ENCODE data around the gene PDPR.
"Not testable (repeated sequence)": the region's sequence is repeated elsewhere in the genome, so short reads cannot be mapped to it uniquely, and the experiment has no call there.

Gene PDPR

DNA sequence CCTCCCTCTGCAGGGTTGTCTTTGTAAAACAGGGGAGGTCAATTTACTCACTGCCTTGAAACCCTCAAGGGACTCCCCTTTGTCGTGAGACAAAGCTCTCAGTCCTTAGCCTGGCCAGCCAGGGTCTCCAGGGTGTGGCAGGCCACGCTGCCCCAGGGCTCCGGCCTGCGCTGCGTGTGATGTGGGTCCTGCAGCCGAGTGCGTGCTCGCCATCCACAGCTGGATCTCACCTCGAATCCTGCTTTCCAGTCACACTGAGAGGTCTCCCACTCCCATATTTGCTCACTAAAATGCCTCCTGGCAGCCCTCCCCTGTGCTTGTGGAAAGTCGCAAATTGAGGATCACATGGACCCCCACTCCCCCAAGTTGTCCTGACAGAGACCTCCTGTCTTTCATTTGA, 49.5 kb downstream of the PDPR start:
- DNase-seq, result no peak

- not testable (repeated sequence) for DNase-seq
Measured at GRCh38 chr16:70166688-70167087, 52.6 kb downstream of the PDPR start.

- not testable (repeated sequence) for DNase-seq
Measured at GRCh38 chr16:70173212-70173837, 59.2 kb downstream of the PDPR start, which contains the start of gene CLEC18C. TSS of gene CLEC18C (plus strand) at chr16:70173787. CDS start at chr16:70174279, 492 bp downstream.

- DNase-seq, result not testable (repeated sequence)
Measured at GRCh38 chr16:70173916-70174315, 59.8 kb downstream of the PDPR start.

- DNase-seq, result not testable (repeated sequence)
Measured at GRCh38 chr16:70174387-70174932, 60.3 kb downstream of the PDPR start.

- DNase-seq, result not testable (repeated sequence)
Measured at GRCh38 chr16:70187858-70188607, 73.9 kb downstream of the PDPR start.

GRCh38 chr16:70188608-70188915, 74.4 kb downstream of the PDPR start:
- not testable (repeated sequence) for DNase-seq

DNA sequence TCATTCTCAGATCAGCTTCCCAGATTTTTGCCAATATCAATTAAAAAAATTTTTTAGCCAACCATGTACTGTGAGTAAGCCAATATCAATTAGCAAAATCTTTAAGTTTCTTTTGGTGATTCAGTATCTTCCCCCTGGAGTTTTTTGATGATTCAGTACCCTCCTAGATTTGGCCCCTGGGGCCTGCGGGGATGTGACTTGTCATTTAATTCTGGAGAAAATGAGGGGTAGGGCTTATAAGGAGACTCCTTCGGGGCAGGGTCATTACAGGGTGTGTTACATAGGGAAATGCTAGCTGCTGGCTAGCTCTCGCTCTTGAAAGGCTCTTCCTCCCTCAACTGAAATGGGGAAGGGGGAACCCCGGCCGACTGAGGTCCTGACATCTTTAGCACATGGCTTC, 76.4 kb downstream of the PDPR start:
- DNase-seq, result not testable (repeated sequence)

DNA sequence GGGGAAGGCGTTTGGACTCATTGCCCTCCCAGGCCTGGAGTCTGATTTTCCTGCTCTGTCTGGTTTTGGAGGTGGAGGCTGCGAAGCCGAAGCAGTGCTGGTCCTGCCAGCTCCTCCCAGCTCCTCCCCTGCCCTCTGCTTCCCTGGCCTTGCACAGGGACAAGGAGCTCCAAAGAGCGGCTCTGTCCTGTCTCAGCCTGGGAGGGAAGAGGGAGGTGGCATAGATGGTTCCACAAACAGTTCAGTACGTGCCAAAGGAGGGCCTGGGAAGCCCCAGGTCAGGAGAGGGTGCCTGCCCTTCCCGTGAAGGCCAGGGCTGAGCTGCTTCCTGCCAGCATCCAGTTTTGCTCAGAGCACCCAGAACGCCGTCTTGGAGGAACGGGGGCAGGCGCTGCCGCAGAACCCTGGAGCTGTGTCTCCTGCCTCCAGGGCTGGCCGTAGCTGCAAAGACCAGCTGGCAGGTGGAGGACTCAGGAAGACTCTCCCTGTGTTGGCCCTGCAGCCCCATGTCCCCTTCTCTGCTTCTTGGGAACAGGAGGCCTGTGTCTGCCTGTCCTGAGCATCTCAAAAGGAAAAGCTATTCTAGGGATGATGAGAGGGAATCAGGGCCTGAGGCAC, 82.7 kb downstream of the PDPR start:
- DNase-seq, result not testable (repeated sequence)

DNA sequence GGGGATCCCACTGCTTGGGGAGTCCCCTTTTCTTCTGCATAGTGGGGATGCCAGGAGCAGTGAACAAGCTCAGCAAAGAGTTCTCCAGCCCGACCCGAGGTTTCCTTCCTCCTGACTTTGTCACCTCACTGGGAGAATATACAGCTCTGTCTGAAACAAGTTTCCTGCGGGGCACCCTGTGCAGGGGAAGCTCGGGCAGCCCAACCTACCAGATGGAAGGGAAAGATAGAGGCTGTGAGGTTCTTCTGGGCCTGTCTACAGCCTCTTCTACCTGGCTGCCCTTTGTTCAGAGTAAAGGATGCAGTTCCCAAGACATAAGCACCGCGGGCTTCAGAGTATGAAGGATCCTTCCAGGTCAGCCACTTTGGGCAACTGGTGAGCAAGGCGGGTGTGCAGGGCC, 83.5 kb downstream of the PDPR start:
- not testable (repeated sequence) for DNase-seq

DNA sequence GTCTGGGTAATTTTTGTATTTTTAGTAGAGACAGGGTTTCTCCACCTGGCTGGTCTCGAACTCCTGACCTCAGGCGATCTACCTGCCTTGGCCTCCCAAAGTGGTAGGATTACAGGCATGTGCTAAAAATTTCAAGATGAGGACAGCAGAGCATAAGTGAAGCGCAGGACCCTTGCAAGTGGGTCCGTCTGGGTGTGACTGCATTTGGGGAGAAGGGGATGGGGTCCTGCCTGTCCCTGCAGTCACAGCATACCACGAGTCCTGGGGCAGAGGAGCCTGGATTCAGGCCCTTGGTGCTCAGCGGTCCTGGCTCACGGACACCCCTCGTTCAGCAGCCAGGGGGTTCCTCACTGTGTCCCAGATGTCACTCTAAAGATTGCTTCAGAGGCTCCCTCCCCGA, 84.1 kb downstream of the PDPR start:
- DNase-seq, result not testable (repeated sequence)

DNA sequence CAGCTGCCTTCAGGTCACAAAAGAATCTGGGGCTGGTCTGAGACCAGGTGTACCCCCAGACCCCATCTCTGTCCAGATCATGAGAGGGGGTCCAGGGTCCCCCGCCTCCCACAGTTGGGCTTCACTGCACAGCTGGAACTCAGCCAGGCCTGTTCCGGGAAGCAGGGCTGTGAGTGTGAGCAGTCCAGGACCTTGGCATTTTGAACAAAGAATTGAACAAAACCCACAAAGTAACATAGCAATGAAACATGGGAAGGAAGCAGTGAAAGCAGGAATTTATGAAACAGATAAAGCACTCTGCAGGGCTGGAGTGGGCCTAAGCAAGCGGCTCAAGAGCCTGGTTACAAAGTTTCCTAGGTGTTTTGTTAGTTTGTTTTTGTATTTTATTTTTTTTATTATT, 84.5 kb downstream of the PDPR start:
- not testable (repeated sequence) for DNase-seq

DNA sequence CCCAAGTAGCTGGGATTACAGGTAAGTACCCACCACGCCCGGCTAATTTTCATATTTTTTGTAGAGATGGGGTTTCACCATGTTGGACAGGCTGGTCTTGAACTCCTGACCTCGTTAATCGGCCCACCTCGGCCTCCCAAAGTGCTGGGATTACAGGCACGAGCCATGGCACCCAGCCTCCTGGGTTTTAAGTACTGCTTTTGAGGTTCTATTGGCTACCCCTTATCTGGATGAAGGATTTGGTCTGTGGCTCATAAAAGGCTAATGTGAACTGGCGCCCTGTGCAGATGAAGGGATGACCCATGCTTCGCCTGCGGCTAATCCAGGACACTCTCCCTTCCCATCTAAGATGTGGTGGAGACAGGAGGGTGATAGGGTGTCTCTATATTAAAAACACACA, 85.0 kb downstream of the PDPR start:
- not testable (repeated sequence) for DNase-seq

DNA sequence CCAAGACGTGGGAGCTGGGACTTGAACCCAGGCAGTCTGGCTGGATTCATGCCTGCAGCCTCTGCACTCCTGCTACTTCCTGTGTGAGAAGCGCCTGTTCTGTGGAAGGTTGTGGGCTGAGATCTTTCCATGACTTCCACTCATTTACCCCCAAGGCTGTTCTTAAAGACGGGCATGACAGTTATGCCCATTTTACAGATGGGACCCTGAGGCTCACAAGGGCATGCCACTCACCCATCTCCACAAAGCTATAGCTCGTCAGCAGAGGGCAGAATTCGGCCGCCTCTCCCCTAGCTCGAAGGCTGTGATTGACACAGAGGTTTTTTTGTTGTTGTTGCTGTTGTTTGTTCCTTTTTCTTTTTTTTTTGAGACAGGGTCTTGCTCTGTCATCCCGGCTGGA, 85.9 kb downstream of the PDPR start:
- DNase-seq, result not testable (repeated sequence)

DNA sequence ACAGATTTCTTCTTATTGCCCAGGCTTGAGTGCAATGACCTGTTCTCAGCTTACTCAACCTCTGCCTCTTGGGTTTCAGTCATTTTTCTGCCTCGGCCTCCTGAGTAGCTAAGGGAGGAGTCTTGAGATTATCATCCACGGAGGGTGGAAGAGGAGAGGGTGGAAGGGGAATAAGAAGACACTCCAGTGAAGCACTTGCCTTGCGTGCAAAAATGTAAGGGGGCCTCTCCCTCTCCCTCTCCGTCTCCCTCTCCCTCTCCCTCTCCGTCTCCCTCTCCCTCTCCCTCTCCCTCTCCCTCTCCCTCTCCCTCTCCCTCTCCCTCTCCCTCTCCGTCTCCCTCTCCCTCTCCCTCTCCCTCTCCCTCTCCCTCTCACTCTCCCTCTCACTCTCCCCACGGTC, 89.4 kb downstream of the PDPR start:
- DNase-seq, result not testable (repeated sequence)

GRCh38 chr16:70204010-70204409, 89.9 kb downstream of the PDPR start:
- DNase-seq, result not testable (repeated sequence)

DNA sequence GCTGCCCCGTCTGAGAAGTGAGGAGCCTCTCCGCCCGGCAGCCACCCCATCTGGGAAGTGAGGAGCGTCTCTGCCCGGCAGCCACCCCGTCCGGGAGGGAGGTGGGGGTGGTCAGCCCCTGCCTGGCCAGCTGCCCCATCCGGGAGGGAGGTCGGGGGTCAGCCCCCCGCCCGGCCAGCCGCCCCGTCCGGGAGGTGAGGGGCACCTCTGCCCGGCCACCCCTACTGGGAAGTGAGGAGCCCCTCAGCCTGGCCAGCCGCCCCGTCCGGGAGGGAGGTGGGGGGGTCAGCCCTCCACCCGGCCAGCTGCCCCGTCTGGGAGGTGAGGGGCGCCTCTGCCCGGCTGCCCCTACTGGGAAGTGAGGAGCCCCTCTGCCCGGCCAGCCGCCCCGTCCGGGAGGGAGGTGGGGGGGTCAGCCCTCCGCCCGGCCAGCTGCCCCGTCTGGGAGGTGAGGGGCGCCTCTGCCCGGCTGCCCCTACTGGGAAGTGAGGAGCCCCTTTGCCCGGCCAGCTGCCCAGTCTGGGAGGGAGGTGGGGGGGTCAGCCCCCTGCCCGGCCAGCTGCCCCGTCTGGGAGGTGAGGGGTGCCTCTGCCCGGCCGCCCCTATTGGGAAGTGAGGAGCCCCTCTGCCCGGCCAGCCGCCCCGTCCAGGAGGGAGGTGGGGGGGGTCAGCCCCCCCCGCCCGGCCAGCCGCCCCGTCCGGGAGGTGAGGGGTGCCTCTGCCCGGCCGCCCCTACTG, 90.7 kb downstream of the PDPR start:
- DNase-seq, result not testable (repeated sequence)

DNA sequence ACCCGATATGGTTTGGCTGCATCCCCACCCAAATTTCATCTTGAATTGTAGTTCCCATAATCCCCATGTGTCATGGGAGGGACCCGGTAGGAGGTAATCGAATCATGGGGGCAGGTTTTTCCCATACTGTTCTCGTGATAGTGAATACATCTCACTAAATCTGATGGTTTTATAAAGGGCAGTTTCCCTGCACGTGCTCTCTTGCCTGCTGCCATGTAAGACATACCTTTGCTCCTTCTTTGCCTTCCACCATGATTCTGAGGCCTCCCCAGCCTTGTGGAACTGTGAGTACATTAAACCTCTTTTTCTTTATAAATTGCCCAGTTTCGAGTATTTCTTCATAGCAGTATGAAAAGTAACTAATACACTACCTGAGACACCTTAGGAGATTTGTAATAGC, 92.2 kb downstream of the PDPR start:
- DNase-seq, result not testable (repeated sequence)

Measured in NCI-H1694 (cell line).